ENCODE data around the gene LMBR1.

DNA sequence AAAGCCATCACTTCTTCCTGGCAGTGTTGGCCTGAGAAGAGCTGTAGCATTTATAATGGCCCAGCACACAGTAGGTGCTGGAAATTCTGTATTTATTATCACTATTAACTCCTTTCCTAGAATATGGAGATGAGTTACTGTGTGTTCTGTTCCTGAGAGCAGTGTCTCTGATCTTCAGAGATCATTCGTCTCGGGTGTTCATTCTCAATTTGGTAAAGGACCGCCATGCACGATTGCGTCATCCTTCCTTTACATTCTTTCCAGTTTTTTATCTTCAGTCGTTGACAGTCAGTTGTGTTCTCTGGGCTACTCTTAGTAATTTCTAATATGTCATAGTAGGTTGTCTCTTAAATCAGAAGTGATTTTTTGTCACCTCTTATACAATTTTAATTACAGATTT, 233.8 kb downstream of the LMBR1 start:
- no peak for TF ChIP-seq EP300 (IDR thresholded peaks at IDR 0.05)
- TF ChIP-seq, protein P1, sequence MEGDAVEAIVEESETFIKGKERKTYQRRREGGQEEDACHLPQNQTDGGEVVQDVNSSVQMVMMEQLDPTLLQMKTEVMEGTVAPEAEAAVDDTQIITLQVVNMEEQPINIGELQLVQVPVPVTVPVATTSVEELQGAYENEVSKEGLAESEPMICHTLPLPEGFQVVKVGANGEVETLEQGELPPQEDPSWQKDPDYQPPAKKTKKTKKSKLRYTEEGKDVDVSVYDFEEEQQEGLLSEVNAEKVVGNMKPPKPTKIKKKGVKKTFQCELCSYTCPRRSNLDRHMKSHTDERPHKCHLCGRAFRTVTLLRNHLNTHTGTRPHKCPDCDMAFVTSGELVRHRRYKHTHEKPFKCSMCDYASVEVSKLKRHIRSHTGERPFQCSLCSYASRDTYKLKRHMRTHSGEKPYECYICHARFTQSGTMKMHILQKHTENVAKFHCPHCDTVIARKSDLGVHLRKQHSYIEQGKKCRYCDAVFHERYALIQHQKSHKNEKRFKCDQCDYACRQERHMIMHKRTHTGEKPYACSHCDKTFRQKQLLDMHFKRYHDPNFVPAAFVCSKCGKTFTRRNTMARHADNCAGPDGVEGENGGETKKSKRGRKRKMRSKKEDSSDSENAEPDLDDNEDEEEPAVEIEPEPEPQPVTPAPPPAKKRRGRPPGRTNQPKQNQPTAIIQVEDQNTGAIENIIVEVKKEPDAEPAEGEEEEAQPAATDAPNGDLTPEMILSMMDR (IDR thresholded peaks at IDR 0.05), result no peak
- TF ChIP-seq POLR2A (IDR thresholded peaks at IDR 0.05), result no peak

Measured in gastroesophageal sphincter (tissue), 3 donors.